OCI-LY1 (cell line): ENCODE results near the gene ANKFN1.

Source experiments
- H2AFZ ChIP-seq: fragments of 200-600 bp; sonication (generic), shearing (Covaris generic); 2 replicates; pipeline ENCODE4 v1.6.0; 2014; ENCODE audit warnings: antibody characterized with exemption, mild to moderate bottlenecking, low read length
- H3F3A ChIP-seq: fragments of 200-600 bp; sonication (generic), shearing (Covaris generic); 2 replicates; pipeline ENCODE4 v1.6.0; 2014; ENCODE audit warnings: mild to moderate bottlenecking, antibody characterized with exemption, low read length, moderate library complexity; ENCODE audit not compliant: insufficient read depth
- H3K27ac ChIP-seq: fragments of 200-600 bp; sonication (generic); 2 replicates; pipeline ENCODE4 v1.5.1; 2014; ENCODE audit warnings: low read length, mixed run types, mild to moderate bottlenecking, low read depth; ENCODE audit not compliant: poor library complexity, severe bottlenecking
- H3K27me3 ChIP-seq: fragments of 200-600 bp; sonication (generic); 2 replicates; pipeline ENCODE4 v1.6.0; 2014; ENCODE audit warnings: antibody characterized with exemption, mild to moderate bottlenecking, low read length, moderate library complexity; ENCODE audit not compliant: insufficient read depth
- H3K36me3 ChIP-seq: fragments of 200-600 bp; sonication (generic); 2 replicates; pipeline ENCODE4 v1.6.1; 2014; ENCODE audit warnings: mild to moderate bottlenecking, antibody characterized with exemption, low read length, moderate library complexity, mixed read lengths; ENCODE audit not compliant: insufficient read depth
- H3K4me1 ChIP-seq: fragments of 200-600 bp; sonication (generic); 2 replicates; pipeline ENCODE4 v1.5.1; 2014; ENCODE audit warnings: mild to moderate bottlenecking, low read length, moderate library complexity; ENCODE audit not compliant: insufficient read depth, severe bottlenecking
- H3K4me2 ChIP-seq: fragments of 200-600 bp; sonication (generic), shearing (Covaris generic); 2 replicates; pipeline ENCODE4 v1.6.1; 2014; ENCODE audit warnings: low read length
- H3K4me3 ChIP-seq: fragments of 200-600 bp; sonication (generic); 2 replicates; pipeline ENCODE4 v1.5.1; 2014; ENCODE audit warnings: low read length, low read depth, mild to moderate bottlenecking, mixed read lengths; ENCODE audit not compliant: poor library complexity, severe bottlenecking
- H3K79me2 ChIP-seq: fragments of 200-600 bp; shearing (Covaris generic); 2 replicates; pipeline ENCODE4 v1.6.1; 2016; ENCODE audit warnings: mixed run types, low read length, mixed read lengths; ENCODE audit not compliant: insufficient read depth
- H3K9ac ChIP-seq: fragments of 200-600 bp; sonication (generic), shearing (Covaris generic); 2 replicates; pipeline ENCODE4 v1.6.1; 2014; ENCODE audit warnings: mild to moderate bottlenecking, low read length, mixed read lengths
- H3K9me2 ChIP-seq: fragments of 200-600 bp; sonication (generic), shearing (Covaris generic); 2 replicates; pipeline ENCODE4 v1.6.1; 2014; ENCODE audit warnings: low read depth, mild to moderate bottlenecking, low read length, mixed read lengths
- H3K9me3 ChIP-seq: fragments of 200-600 bp; shearing (Covaris generic); 2 replicates; pipeline ENCODE4 v1.6.1; 2014; ENCODE audit warnings: low read length, mixed read lengths
- H4K20me1 ChIP-seq: fragments of 200-600 bp; sonication (generic), shearing (Covaris generic); 2 replicates; pipeline ENCODE4 v1.6.0; 2016; ENCODE audit warnings: mild to moderate bottlenecking, low read length; ENCODE audit not compliant: insufficient read depth
- CTCF ChIP-seq: fragments of 200-600 bp; sonication (generic), shearing (Covaris generic); IDR thresholded peaks from 2 replicates; pipeline ENCODE4 v1.5.1; 2017; ENCODE audit warnings: mild to moderate bottlenecking, antibody characterized with exemption, low read length, moderate library complexity, mixed read lengths
- EZH2 ChIP-seq: fragments of 200-600 bp; sonication (generic), shearing (Covaris generic); IDR thresholded peaks from 2 replicates; pipeline ENCODE4 v1.8.0; 2017; ENCODE audit warnings: borderline replicate concordance, mixed run types, mild to moderate bottlenecking, antibody characterized with exemption, low read length, moderate library complexity, mixed read lengths

The ANKFN1 gene

GRCh38 chr17:56176091-56176490 is 22.8 kb downstream of the ANKFN1 start:
- Histone ChIP-seq H2AFZ (no peak overlapping the region), H3K9me3 (no peaks in the 10 kb centered on the region), H3F3A (no peaks in the 10 kb centered on the region), H3K4me1 (no peaks in the 10 kb centered on the region), H3K9ac (no peak overlapping the region), H3K36me3 (no peaks in the 10 kb centered on the region), H3K79me2 (no peaks in the 10 kb centered on the region), H3K27me3 (no peaks in the 10 kb centered on the region), H3K27ac (no peak overlapping the region), H3K4me3 (no peak overlapping the region), H4K20me1 (no peaks in the 10 kb centered on the region), H3K9me2 (no peaks in the 10 kb centered on the region), H3K4me2 (no peak overlapping the region)
- TF ChIP-seq EZH2: no peak
- TF ChIP-seq CTCF: no peak

- H2AFZ ChIP-seq: no peak overlapping the region
- H3K27me3 ChIP-seq: no peaks in the 10 kb centered on the region
- H3K9me3 ChIP-seq: no peaks in the 10 kb centered on the region
- no peaks in the 10 kb centered on the region for H3K9me2 ChIP-seq
- H3K79me2 ChIP-seq: no peaks in the 10 kb centered on the region
- TF ChIP-seq EZH2: no peak
- no peak for TF ChIP-seq CTCF
- H3K27ac ChIP-seq: no peak overlapping the region
- no peak overlapping the region for H3K9ac ChIP-seq
- H3K4me2 ChIP-seq: no peak overlapping the region
- no peaks in the 10 kb centered on the region for H3F3A ChIP-seq
- H4K20me1 ChIP-seq: no peaks in the 10 kb centered on the region
- no peak overlapping the region for H3K4me3 ChIP-seq
- no peaks in the 10 kb centered on the region for H3K36me3 ChIP-seq
- no peaks in the 10 kb centered on the region for H3K4me1 ChIP-seq
Observed at GRCh38 chr17:56177361-56177760, 24.1 kb downstream of the ANKFN1 start.

- Histone ChIP-seq H3K4me3 (no peak overlapping the region), H3K9me3 (no peaks in the 10 kb centered on the region), H3K9ac (no peak overlapping the region), H3K36me3 (no peaks in the 10 kb centered on the region), H3K27me3 (no peaks in the 10 kb centered on the region), H3K79me2 (no peaks in the 10 kb centered on the region), H3K9me2 (no peaks in the 10 kb centered on the region), H2AFZ (no peak overlapping the region), H3K4me1 (no peaks in the 10 kb centered on the region), H3K4me2 (no peak overlapping the region), H3F3A (no peaks in the 10 kb centered on the region), H3K27ac (no peak overlapping the region), H4K20me1 (no peaks in the 10 kb centered on the region)
- TF ChIP-seq CTCF (no peak), EZH2 (no peak)
Observed at GRCh38 chr17:56178203-56178602, 24.9 kb downstream of the ANKFN1 start.
